ENCODE data around the gene SNRPA. TPM values are rescaled to one million over a fixed set of nuclear protein-coding genes. Genes with fewer than 3 reads are reported as not detected.

The SNRPA gene
- total RNA-seq, 2 experiments from 2014 or later: 214 to 315 TPM

- TF ChIP-seq EZH2phosphoT487 (IDR thresholded peaks at IDR 0.05; ENCODE audit: borderline replicate concordance, low read depth, low read length) (no peak), CTCF (conservative IDR thresholded peaks at IDR 0.05; ENCODE audit: low read length) (no peak)
- H3K4me1 ChIP-seq (ENCODE audit: insufficient read depth, low read length, poor library complexity, severe bottlenecking): no peaks in the 10 kb centered on the region
- H3K4me2 ChIP-seq (ENCODE audit: low read length): no peak overlapping the region
- H3K4me3 ChIP-seq (ENCODE audit: low read depth, low read length, poor library complexity, severe bottlenecking): no peak overlapping the region
- ChIA-PET POLR2A (interaction anchor here (0.6 kb wide), 1 partner anchor 12 kb away, joined by 4 read pairs; no protein-coding TSS in a partner anchor), CTCF (ENCODE audit: unreplicated experiment) (no interaction called here)
- H4K20me1 ChIP-seq (ENCODE audit: insufficient read depth, low read length): no peaks in the 10 kb centered on the region
- H3K9me3 ChIP-seq (ENCODE audit: low read length): no peaks in the 10 kb centered on the region
- H3K9me2 ChIP-seq (ENCODE audit: insufficient read depth, low read length): no peaks in the 10 kb centered on the region
- intact Hi-C loops (cut with micrococcal nuclease; ENCODE audit: unreplicated experiment): no loop called here
- DNase-seq (ENCODE audit: low spot score): no peak
- no peaks in the 10 kb centered on the region for H3K79me2 ChIP-seq (ENCODE audit: insufficient read depth, low read depth, low read length)
- no TSS peak for BruUV-seq (replicated peaks)
- no peak overlapping the region for H2AFZ ChIP-seq (ENCODE audit: low read length)
- no peak overlapping the region for H3K27ac ChIP-seq (ENCODE audit: low read depth, low read length, poor library complexity, severe bottlenecking)
- H3K36me3 ChIP-seq (ENCODE audit: insufficient read depth, low read length): peaks cover 7% of the 10 kb centered on the region; the same call in 1 of the 2 replicates
Observed at GRCh38 chr19:40733149-40733548, 17.9 kb upstream of the SNRPA start.

GRCh38 chr19:40735013-40735771 is 15.8 kb upstream of the SNRPA start:
- no TSS peak for BruUV-seq (replicated peaks)
- Histone ChIP-seq H3K4me3 (ENCODE audit: low read depth, low read length, poor library complexity, severe bottlenecking) (no peak overlapping the region), H3K9me2 (ENCODE audit: insufficient read depth, low read length) (no peaks in the 10 kb centered on the region), H4K20me1 (ENCODE audit: insufficient read depth, low read length) (no peaks in the 10 kb centered on the region), H3K4me2 (ENCODE audit: low read length) (no peak overlapping the region), H2AFZ (ENCODE audit: low read length) (no peak overlapping the region), H3K9me3 (ENCODE audit: low read length) (no peaks in the 10 kb centered on the region), H3K4me1 (ENCODE audit: insufficient read depth, low read length, poor library complexity, severe bottlenecking) (no peaks in the 10 kb centered on the region), H3K36me3 (ENCODE audit: insufficient read depth, low read length) (peaks cover 7% of the 10 kb centered on the region; the same call in 1 of the 2 replicates), H3K27ac (ENCODE audit: low read depth, low read length, poor library complexity, severe bottlenecking) (no peak overlapping the region), H3K79me2 (ENCODE audit: insufficient read depth, low read depth, low read length) (no peaks in the 10 kb centered on the region)
- POLR2A ChIA-PET: no interaction called here
- CTCF ChIA-PET (ENCODE audit: unreplicated experiment): interaction anchor here (0.9 kb wide), 1 partner anchor 10 kb away, joined by 4 read pairs; no protein-coding TSS in a partner anchor
- DNase-seq (ENCODE audit: low spot score): no peak
- intact Hi-C loops (cut with micrococcal nuclease; ENCODE audit: unreplicated experiment): no loop called here
- TF ChIP-seq CTCF (conservative IDR thresholded peaks at IDR 0.05; ENCODE audit: low read length) (no peak), EZH2phosphoT487 (IDR thresholded peaks at IDR 0.05; ENCODE audit: borderline replicate concordance, low read depth, low read length) (no peak)

GRCh38 chr19:40736661-40737060 is 14.3 kb upstream of the SNRPA start:
- H3K36me3 ChIP-seq (ENCODE audit: insufficient read depth, low read length): 0 out of 2 replicates have a peak, but pooled peaks cover 5% of the 10 kb centered on the region
- no TSS peak for BruUV-seq (replicated peaks)
- POLR2A ChIA-PET: no interaction called here

More at GRCh38 chr19:40736661-40737060, 14.3 kb upstream of the SNRPA start:
- CTCF ChIA-PET (ENCODE audit: unreplicated experiment): no interaction called here
- no peak overlapping the region for H3K4me3 ChIP-seq (ENCODE audit: low read depth, low read length, poor library complexity, severe bottlenecking)
- H4K20me1 ChIP-seq (ENCODE audit: insufficient read depth, low read length): no peaks in the 10 kb centered on the region
- intact Hi-C loops (cut with micrococcal nuclease; ENCODE audit: unreplicated experiment): no loop called here
- no peak overlapping the region for H3K27ac ChIP-seq (ENCODE audit: low read depth, low read length, poor library complexity, severe bottlenecking)
- no peak overlapping the region for H3K4me2 ChIP-seq (ENCODE audit: low read length)
- no peak for TF ChIP-seq CTCF (conservative IDR thresholded peaks at IDR 0.05; ENCODE audit: low read length)
- no peak for TF ChIP-seq EZH2phosphoT487 (IDR thresholded peaks at IDR 0.05; ENCODE audit: borderline replicate concordance, low read depth, low read length)
- no peaks in the 10 kb centered on the region for H3K9me3 ChIP-seq (ENCODE audit: low read length)
- no peaks in the 10 kb centered on the region for H3K9me2 ChIP-seq (ENCODE audit: insufficient read depth, low read length)
- no peaks in the 10 kb centered on the region for H3K4me1 ChIP-seq (ENCODE audit: insufficient read depth, low read length, poor library complexity, severe bottlenecking)
- no peaks in the 10 kb centered on the region for H3K79me2 ChIP-seq (ENCODE audit: insufficient read depth, low read depth, low read length)
- DNase-seq (ENCODE audit: low spot score): no peak
- H2AFZ ChIP-seq (ENCODE audit: low read length): no peak overlapping the region

Measured in OCI-LY7 (cell line).